PC-3 (cell line): ENCODE results near the gene NELFE. TPM values are rescaled to one million over a fixed set of nuclear protein-coding genes. Genes with fewer than 3 reads are reported as not detected.
A peak's percentile ranks its signal among the peaks of the same experiment; 100 is the strongest.
"Not testable (repeated sequence)": the region's sequence is repeated elsewhere in the genome, so short reads cannot be mapped to it uniquely, and the experiment has no call there.

Experiments
- ATAC-seq: fragments of 200-7000 bp; cut with Tn5 transposase; 2 replicates; pipeline ENCODE4 v1.9.1; 2020; ENCODE audit warnings: mild to moderate bottlenecking, moderate library complexity
- BruUV-seq: library from RNA; stranded (reverse); fragments of 400-500 nt; replicated peaks from 2 replicates; lab custom pipeline; 2021; lab: Mats Ljungman, UMichigan
- CTCF ChIA-PET: fragments of 300-600 bp; sonication (Branson Sonifier 250); formaldehyde crosslinking; loops from one replicate; lab custom pipeline; 2022; ENCODE audit warnings: antibody characterized with exemption; lab: Charles Lee
- POLR2A ChIA-PET: fragments of 300-600 bp; sonication (Branson Sonifier 250); formaldehyde crosslinking; loops from one replicate; lab custom pipeline; 2022; ENCODE audit warnings: antibody characterized with exemption; ENCODE audit not compliant: unreplicated experiment; lab: Charles Lee
- DNase-seq: peaks from one replicate; pipeline ENCODE4 v3.0.0-alpha.2; 2015
- H2AFZ ChIP-seq: fragments of 300-600 bp; sonication (generic); 2 replicates; pipeline ENCODE4 v1.6.0; 2016; ENCODE audit warnings: antibody characterized with exemption, low read length
- H3F3A ChIP-seq: fragments of 300-600 bp; sonication (generic); one replicate; pipeline ENCODE4 v1.6.0; 2017; ENCODE audit warnings: antibody characterized with exemption, low read length, control low read depth, mild to moderate bottlenecking; ENCODE audit not compliant: unreplicated experiment
- H3K27ac ChIP-seq: fragments of 300-600 bp; sonication (generic); 2 replicates; pipeline ENCODE4 v1.5.1; 2016; ENCODE audit warnings: mild to moderate bottlenecking, low read length
- H3K27me3 ChIP-seq: fragments of 300-600 bp; sonication (generic); 2 replicates; pipeline ENCODE4 v1.6.1; 2016; ENCODE audit warnings: low read length, mixed read lengths
- H3K36me3 ChIP-seq: fragments of 300-600 bp; sonication (generic); 2 replicates; pipeline ENCODE4 v1.6.1; 2016; ENCODE audit warnings: low read depth, mixed run types, low read length, mixed read lengths
- H3K4me1 ChIP-seq: fragments of 300-600 bp; sonication (generic); 2 replicates; pipeline ENCODE4 v1.5.1; 2016; ENCODE audit warnings: low read length; ENCODE audit not compliant: insufficient read depth
- H3K4me2 ChIP-seq: fragments of 300-600 bp; sonication (generic); 2 replicates; pipeline ENCODE4 v1.6.0; 2016; ENCODE audit warnings: low read length
- H3K4me3 ChIP-seq: fragments of 300-600 bp; sonication (generic); 2 replicates; pipeline ENCODE4 v1.5.1; 2016; ENCODE audit warnings: mild to moderate bottlenecking, low read length, mixed read lengths
- H3K79me2 ChIP-seq: fragments of 300-600 bp; sonication (generic); 2 replicates; pipeline ENCODE4 v1.6.1; 2017; ENCODE audit warnings: low read length, mixed read lengths
- H3K9ac ChIP-seq: fragments of 300-600 bp; sonication (generic); 2 replicates; pipeline ENCODE4 v1.6.0; 2016; ENCODE audit warnings: mild to moderate bottlenecking, low read length
- H3K9me2 ChIP-seq: fragments of 300-600 bp; sonication (generic); replicated peaks from 2 replicates; pipeline ENCODE4 v1.6.1; 2016; ENCODE audit warnings: mixed run types, low read length, mixed read lengths
- H3K9me3 ChIP-seq: fragments of 300-600 bp; sonication (generic); 2 replicates; pipeline ENCODE4 v1.6.1; 2016; ENCODE audit warnings: low read length, mixed read lengths
- H4K20me1 ChIP-seq: fragments of 300-600 bp; sonication (generic); 2 replicates; pipeline ENCODE4 v1.6.1; 2016; ENCODE audit warnings: low read length, mixed read lengths
- CTCF ChIP-seq: fragments of 300-600 bp; sonication (generic); conservative IDR thresholded peaks from 2 replicates; pipeline ENCODE4 v1.5.1; 2017; ENCODE audit warnings: antibody characterized with exemption, low read depth, mild to moderate bottlenecking, low read length
- EZH2 ChIP-seq: fragments of 300-600 bp; sonication (generic); IDR thresholded peaks from one replicate; pipeline ENCODE4 v1.6.1; 2017; ENCODE audit warnings: antibody characterized with exemption, mild to moderate bottlenecking, low read length; ENCODE audit not compliant: unreplicated experiment
- EZH2phosphoT487 ChIP-seq: fragments of 300-600 bp; sonication (generic); IDR thresholded peaks from 2 replicates; pipeline ENCODE4 v1.6.1; 2018; ENCODE audit warnings: mild to moderate bottlenecking, antibody characterized with exemption, low read length, borderline replicate concordance
- intact Hi-C: fragments of 100-400 bp; cut with micrococcal nuclease; formaldehyde crosslinking; loops from 2 replicates; pipeline ENCODE4 v1.9.0; 2023
- total RNA-seq: library from RNA; depleted of rRNA; stranded (reverse); fragments of >200 nt; gene quantifications from 2 replicates; pipeline ENCODE4 v1.2.3, GENCODE V29; 2014

NELFE gene
- total RNA-seq, 1 experiment from 2014 or later = 132 TPM

GRCh38 chr6:31915351-31915750, 43.4 kb downstream of the NELFE start:
- ATAC-seq = no peak
- CTCF ChIA-PET = no interaction called here
- POLR2A ChIA-PET = no interaction called here

GRCh38 chr6:31911826-31912585, 46.8 kb downstream of the NELFE start:
- BruUV-seq = no TSS peak
- H3K9me2 ChIP-seq = no peaks in the 10 kb centered on the region
- intact Hi-C loops = loop anchor here (2.0 kb wide), 1 partner anchor 47 kb away; the partner anchor contains the start of genes NELFE and SKIC2
- no peaks in the 10 kb centered on the region for H3K27me3 ChIP-seq
- DNase-seq (no peak), ATAC-seq (no peak)
- H3K4me3 ChIP-seq = no peak overlapping the region
- no peaks in the 10 kb centered on the region for H3K36me3 ChIP-seq
- ChIA-PET POLR2A (interaction anchor here (0.6 kb wide), 1 partner anchor 700 kb away, joined by 10 read pairs; no protein-coding TSS in a partner anchor), CTCF (no interaction called here)
- H2AFZ ChIP-seq = no peak overlapping the region
- H3K4me2 ChIP-seq = no peak overlapping the region
- peak overlapping the region; percentile 55; the same call in 1 of the 2 replicates for H3K27ac ChIP-seq
- H3K9ac ChIP-seq = no peak overlapping the region
- H3K4me1 ChIP-seq = peaks cover 33% of the 10 kb centered on the region
- no peaks in the 10 kb centered on the region for H3K79me2 ChIP-seq
- H3F3A ChIP-seq = no peaks in the 10 kb centered on the region
- H4K20me1 ChIP-seq = no peaks in the 10 kb centered on the region
- no peaks in the 10 kb centered on the region for H3K9me3 ChIP-seq
- TF ChIP-seq EZH2 (no peak), EZH2phosphoT487 (no peak), CTCF (no peak)

More at GRCh38 chr6:31915351-31915750, 43.4 kb downstream of the NELFE start:
- no peak overlapping the region for H3K4me3 ChIP-seq
- no peak overlapping the region for H3K4me2 ChIP-seq
- H3K9ac ChIP-seq = no peak overlapping the region
- no peaks in the 10 kb centered on the region for H3K27me3 ChIP-seq
- intact Hi-C loops = no loop called here
- H4K20me1 ChIP-seq = no peaks in the 10 kb centered on the region
- H3K9me2 ChIP-seq = no peaks in the 10 kb centered on the region
- BruUV-seq = no TSS peak
- no peak overlapping the region for H3K27ac ChIP-seq
- H2AFZ ChIP-seq = no peak overlapping the region
- TF ChIP-seq EZH2 = no peak
- no peak for TF ChIP-seq EZH2phosphoT487
- no peak for TF ChIP-seq CTCF
- H3K9me3 ChIP-seq = no peaks in the 10 kb centered on the region
- no peaks in the 10 kb centered on the region for H3K79me2 ChIP-seq
- H3K4me1 ChIP-seq = peaks cover 13% of the 10 kb centered on the region
- DNase-seq = no peak
- no peaks in the 10 kb centered on the region for H3K36me3 ChIP-seq
- no peaks in the 10 kb centered on the region for H3F3A ChIP-seq

GRCh38 chr6:31909298-31909697, 49.5 kb downstream of the NELFE start:
- H3K4me2 ChIP-seq, H3K9me2 ChIP-seq, H3K79me2 ChIP-seq, H3K4me3 ChIP-seq, DNase-seq, BruUV-seq, H3K9ac ChIP-seq, ATAC-seq, H4K20me1 ChIP-seq, CTCF ChIA-PET, H3K27me3 ChIP-seq, H3K36me3 ChIP-seq, POLR2A ChIA-PET, H2AFZ ChIP-seq, H3F3A ChIP-seq, H3K9me3 ChIP-seq: not testable (repeated sequence)
- Histone ChIP-seq H3K4me1 (peaks cover 33% of the 10 kb centered on the region), H3K27ac (peak overlapping the region; percentile 81)
- intact Hi-C loops = loop anchor here (10.0 kb wide), 1 partner anchor 206 kb away; no protein-coding TSS in a partner anchor
